GM12891 (cell line): Measurements from ENCODE around the gene NFKBIA.

Experiments
- DNase-seq: peaks from one replicate; pipeline ENCODE4 v3.0.0; 2011; ENCODE audit warnings: low spot score; ENCODE audit not compliant: insufficient read length
- FAIRE-seq: peaks from 2 replicates; lab custom pipeline; 2011; peaks lifted over from hg19 to GRCh38; lab: Jason Lieb, UNC
- PAX5 ChIP-seq: IDR thresholded peaks from 2 replicates; pipeline ENCODE4 v1.6.1; 2011; ENCODE audit warnings: low read length, moderate library complexity, mild to moderate bottlenecking; ENCODE audit not compliant: insufficient read depth, severe bottlenecking
- POLR2A ChIP-seq: IDR thresholded peaks from 2 replicates; pipeline ENCODE4 v1.6.1; 2011; ENCODE audit warnings: low read depth, low read length, control low read depth
- POLR2AphosphoS5 ChIP-seq: IDR thresholded peaks from 2 replicates; pipeline ENCODE4 v1.6.1; 2011; ENCODE audit warnings: low read depth, low read length, control low read depth
- POU2F2 ChIP-seq: IDR thresholded peaks from 2 replicates; pipeline ENCODE4 v1.6.1; 2011; ENCODE audit warnings: low read depth, mild to moderate bottlenecking, control low read depth, low read length, moderate library complexity
- SPI1 ChIP-seq: IDR thresholded peaks from 2 replicates; pipeline ENCODE4 v1.6.1; 2011; ENCODE audit warnings: low read depth, low read length, control low read depth
- TAF1 ChIP-seq: IDR thresholded peaks from 2 replicates; pipeline ENCODE4 v1.6.1; 2011; ENCODE audit warnings: low read depth, low read length, control low read depth

The NFKBIA gene

DNA sequence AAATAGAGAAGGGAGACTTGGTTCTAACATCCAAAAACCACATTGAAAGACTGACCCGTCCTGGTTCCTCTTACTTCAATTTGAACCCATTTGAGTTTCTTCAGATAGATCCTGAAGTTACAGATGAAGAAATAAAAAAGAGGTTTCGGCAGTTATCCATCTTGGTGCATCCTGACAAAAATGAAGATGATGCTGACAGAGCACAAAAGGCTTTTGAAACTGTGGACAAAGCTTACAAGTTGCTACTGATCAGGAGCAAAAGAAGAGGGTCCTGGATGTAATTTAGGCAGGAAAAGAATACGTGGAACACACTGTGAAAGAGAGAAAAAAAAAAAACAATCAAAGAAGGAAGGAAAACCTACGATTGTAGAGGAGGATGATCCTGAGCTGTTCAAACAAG lies 25.4 kb upstream of the NFKBIA start:
- TF ChIP-seq POLR2AphosphoS5 (no peak), PAX5 (no peak)
- DNase-seq = no peak
- FAIRE-seq = no peak

GRCh38 chr14:35425850-35426249 lies 21.3 kb upstream of the NFKBIA start:
- TF ChIP-seq SPI1 (no peak), POLR2A (no peak), TAF1 (no peak), POLR2AphosphoS5 (no peak), PAX5 (no peak), POU2F2 (no peak)
- DNase-seq (no peak), FAIRE-seq (no peak)

DNA sequence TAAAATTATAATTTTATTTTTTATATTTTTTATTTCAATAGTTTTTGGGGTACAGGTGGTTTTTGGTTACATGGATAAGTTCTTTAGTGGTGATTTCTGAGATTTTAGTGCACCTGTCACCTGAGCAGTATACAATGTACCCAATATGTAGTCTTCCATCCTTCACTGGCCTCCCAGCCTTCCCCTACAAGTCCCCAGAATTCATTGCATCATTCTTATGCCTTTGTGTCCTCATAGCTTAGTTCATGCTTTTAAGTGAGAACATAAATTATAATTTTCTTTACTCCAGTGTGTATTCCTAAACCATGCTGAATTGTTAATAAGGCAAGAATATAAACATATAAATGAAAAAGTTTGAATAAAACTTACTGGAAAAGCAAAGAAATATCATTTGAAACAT lies 19.1 kb upstream of the NFKBIA start:
- FAIRE-seq (no peak), DNase-seq (no peak)
- TF ChIP-seq TAF1 (no peak), SPI1 (no peak), POLR2A (no peak), POU2F2 (no peak), POLR2AphosphoS5 (no peak), PAX5 (no peak)

- no peak for TF ChIP-seq TAF1
- no peak for TF ChIP-seq POLR2A
- TF ChIP-seq PAX5 = no peak
- TF ChIP-seq SPI1 = no peak
- TF ChIP-seq POU2F2 = no peak
- TF ChIP-seq POLR2AphosphoS5 = no peak
- no peak for FAIRE-seq
- no peak for DNase-seq
These were observed 15.7 kb upstream of the NFKBIA start for GRCh38 chr14:35420036-35420811.

GRCh38 chr14:35419429-35419841 lies 14.9 kb upstream of the NFKBIA start:
- FAIRE-seq (no peak), DNase-seq (no peak)
- no peak for TF ChIP-seq PAX5
- TF ChIP-seq POLR2AphosphoS5 = no peak
- no peak for TF ChIP-seq POLR2A
- no peak for TF ChIP-seq TAF1
- no peak for TF ChIP-seq POU2F2
- TF ChIP-seq SPI1 = no peak

DNA sequence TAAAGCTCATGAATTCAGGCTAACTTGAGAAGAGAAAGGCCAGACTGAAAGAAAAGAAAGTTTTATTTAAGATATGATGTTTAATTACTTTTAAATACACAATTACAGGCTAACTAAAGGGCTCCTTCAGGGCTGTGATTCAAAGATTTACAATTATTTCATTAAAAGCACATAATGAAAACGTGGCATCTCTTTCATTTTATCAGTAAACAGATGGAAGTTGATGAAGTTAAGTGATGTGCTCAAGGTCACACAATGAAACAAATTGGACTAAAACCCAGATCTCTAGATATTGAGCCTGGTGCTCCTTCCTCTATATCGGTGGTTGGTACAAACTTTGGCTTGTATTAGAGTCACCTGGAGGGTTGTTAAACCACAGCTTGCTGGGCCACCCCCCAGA lies 13.5 kb upstream of the NFKBIA start:
- FAIRE-seq (no peak), DNase-seq (no peak)
- TF ChIP-seq SPI1 (no peak), PAX5 (no peak), POLR2A (no peak), TAF1 (no peak), POLR2AphosphoS5 (no peak), POU2F2 (no peak)

DNA sequence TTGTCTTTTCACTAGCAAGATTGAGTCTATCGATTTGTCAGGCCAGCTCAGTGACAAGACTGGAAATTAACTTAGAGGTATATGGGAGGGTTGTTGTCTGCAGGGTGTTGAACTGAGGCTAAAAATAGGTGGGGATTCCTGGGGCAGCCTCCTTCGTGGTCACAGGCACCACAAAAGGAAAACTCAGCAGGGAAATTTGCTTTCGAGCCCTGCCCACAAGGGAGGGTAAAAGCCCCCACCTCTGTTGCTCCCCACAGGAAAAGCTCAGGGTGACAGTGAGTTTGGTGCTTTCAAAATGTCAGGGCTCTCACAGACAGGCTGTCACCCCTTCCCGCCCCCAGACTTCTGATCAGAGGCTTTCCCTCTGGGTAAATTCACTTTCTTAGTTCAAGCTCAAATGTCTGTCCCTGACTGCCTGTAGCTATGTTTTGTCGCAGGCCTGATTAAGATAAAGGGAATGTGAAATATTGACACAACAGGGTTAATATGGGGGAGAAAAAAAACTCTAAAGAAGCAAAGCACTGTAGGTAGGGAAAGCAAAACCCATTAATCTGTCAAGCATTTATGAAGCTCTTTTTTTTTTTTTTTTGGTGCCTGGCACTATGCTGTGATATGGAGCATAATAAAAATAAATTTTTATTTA lies 11.7 kb upstream of the NFKBIA start:
- no peak for TF ChIP-seq PAX5
- TF ChIP-seq POLR2A = no peak
- TF ChIP-seq POLR2AphosphoS5 = no peak
- TF ChIP-seq SPI1 = no peak
- peak; percentile 60 for TF ChIP-seq POU2F2
- TF ChIP-seq TAF1 = no peak
- no peak for DNase-seq
- FAIRE-seq = no peak

DNA sequence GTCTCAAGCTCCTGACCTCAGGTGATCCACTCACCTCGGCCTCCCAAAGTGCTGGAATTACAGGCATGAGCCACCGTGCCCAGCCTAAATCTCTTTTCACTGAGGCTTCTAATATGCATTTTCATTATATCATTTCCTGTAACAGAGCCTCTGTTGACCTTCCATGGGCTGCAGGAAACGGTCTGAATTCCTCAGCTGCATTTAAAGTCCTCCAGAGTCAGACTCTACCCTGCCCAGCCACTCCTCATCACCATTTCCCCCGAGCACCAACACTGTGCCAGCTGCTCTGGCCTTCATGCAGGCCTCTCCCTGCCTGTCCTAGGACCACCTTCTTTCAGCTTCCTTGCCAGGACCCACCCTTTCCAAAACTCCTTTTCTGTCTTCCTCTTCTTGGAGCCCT lies 9.8 kb upstream of the NFKBIA start:
- FAIRE-seq = no peak

GRCh38 chr14:35412272-35413056 lies 7.9 kb upstream of the NFKBIA start:
- no peak for FAIRE-seq
- no peak for DNase-seq
- TF ChIP-seq POLR2AphosphoS5 (no peak), POU2F2 (no peak), TAF1 (no peak), POLR2A (no peak), SPI1 (no peak), PAX5 (no peak)

More for the DNA sequence above, 9.8 kb upstream of the NFKBIA start:
- no peak for DNase-seq
- TF ChIP-seq TAF1 (no peak), POLR2A (no peak), POLR2AphosphoS5 (no peak), SPI1 (no peak), PAX5 (no peak), POU2F2 (no peak)
